Activated CD8-positive, alpha-beta memory T cell treated with anti-CD3 and anti-CD28 coated beads for 48 hours (primary cell): Measurements from ENCODE around the gene EXD3.
A peak's percentile ranks its signal among the peaks of the same experiment; 100 is the strongest.

ENCODE experiments used
- DNase-seq, 3 experiments: peaks; one replicate each; pipeline ENCODE4 v3.0.0-alpha.2; 2020; ENCODE audit warnings: low read depth in 2 of 3, low spot score in 2 of 3

EXD3 gene

DNA sequence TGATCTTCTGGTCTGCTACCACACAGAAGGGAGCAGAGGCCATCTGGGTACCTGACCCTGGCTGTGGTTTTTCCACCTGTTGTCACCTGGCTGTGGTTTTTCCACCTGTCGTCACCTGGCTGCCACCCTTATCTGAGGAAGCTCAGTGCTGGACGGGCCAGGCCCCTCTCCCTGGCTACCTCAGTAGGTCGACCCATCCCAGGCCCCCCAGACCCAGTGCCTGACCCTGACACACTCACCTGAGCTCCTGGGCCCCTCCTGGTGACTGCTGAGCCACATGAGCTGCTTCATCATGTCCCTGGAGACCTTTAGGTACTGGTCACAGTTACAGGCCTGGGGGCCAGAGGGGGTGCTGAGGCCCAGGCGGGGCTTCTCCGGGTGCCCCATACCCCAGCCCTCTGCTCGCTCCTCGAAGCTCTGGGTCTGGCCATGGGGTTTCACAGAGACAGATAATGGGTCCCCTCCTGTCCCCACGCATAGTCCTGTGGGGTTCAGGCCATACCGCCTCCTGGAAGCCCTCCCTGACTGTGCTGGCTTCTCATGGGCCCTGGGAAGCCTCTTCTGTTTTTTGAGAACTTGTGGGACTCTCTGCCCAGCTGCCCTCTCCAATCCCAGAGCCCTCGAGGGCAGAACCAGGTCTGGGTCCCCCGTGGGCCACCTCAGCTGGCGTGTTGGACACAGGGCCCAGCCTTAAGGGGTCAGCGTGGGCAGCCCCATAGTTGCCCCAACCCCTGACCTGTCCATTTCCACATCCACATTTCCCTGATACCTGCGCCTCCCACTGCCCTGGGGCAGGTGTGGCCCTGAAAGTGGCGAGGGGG, 113.4 kb downstream of the EXD3 start:
- DNase-seq = no peak

- DNase-seq = no peak
Observed at GRCh38 chr9:137308057-137308619, 114.8 kb downstream of the EXD3 start.

DNA sequence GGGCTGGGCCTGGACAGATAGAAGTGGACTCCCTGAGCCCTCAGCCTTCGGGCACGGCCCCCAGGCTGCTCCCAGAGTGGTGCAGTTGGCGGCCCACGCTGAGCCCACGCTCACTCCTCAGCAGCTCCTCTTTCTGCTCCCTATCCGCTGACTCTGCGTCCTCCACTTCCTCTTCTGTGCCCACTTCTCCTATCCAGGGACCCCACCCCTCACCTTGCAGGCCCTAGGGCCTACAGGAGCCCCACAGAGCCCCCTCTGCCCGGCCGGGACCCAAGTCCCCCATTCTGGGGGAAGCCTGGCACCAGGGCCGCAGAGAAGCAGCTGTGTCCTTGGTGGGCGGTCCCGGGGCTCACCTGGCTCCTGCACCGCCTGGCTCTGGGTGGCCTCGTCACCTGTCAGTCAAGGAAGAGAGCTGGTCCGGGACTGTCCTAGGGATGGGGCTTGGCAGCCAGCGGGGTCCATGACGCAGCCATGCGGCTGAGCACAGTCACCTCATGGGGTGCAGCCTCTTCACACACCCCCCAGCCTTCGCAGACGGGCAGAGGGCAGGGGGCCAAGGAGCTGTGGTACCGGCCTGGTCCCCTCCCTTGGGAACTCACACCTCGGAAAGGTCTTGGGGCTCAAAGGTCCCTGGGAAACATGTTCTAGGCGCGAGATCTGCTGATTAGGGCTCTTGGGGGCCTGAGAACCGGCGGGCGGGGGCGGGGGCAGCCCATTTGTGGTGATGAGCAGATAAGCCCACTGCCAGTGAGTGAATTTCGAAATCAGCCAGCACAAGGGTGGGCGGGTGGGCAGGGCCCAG, 115.5 kb downstream of the EXD3 start:
- no peak for DNase-seq

DNA sequence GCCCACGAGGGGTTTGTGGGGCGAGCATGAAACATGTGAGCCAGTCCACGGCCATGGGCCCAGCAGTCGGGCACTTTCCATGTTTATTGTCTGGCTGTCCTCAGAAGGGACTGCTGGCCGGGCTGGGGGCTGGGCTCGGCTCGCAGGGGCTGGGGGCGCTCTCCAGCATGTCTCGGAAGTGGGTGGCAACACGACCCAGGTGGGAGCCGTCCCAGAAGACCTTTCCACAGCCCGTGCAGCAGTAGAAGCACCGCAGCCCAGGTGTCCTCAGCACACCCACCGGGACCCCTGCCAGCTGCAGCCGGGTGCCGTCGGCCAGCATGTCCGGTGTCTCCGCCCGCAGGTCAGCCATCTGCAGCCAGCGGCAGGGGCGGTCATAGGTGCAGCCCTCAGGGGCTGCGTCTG, 116.1 kb downstream of the EXD3 start:
- no peak for DNase-seq

DNA sequence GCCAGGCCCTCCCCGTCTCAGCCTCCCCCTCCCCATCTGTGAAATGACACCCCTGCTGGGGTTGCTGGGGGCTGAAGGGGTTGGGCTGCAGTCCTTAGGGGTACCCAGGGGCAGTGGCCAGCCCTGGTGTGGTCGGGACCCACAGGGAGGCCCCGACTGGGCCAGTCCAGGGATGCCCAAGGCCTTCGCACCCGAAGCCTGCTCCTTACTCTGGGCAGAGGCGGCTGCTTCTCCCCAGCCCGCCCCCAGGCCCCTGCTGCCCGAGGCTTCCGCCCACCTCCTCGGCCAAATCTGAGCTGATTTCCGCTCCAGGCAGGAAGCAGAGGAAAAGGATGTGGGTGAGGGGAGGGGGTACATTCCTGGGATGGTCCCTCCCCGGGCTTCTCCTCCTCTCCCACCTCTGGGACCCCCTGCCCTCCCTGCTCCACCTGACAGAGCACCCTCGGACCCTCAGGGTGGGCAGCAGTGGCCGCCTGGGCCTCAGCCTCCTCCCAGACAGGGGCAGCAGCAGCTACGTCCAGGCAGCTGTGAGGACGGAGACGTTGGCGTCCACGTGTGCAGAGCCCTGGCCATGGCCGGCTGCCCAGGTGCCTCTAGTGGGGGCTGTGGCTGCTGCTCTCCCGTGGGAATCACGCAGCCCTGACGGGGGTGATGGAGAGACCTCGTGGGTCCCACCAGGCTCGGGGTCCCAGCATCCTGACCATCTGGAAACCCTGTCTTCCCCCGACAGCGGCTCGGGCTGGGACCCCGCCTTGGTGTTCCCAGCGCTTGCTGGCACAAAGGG, 116.7 kb downstream of the EXD3 start:
- DNase-seq = no peak

- no peak for DNase-seq
Observed at GRCh38 chr9:137305798-137306065, 117.2 kb downstream of the EXD3 start.

DNA sequence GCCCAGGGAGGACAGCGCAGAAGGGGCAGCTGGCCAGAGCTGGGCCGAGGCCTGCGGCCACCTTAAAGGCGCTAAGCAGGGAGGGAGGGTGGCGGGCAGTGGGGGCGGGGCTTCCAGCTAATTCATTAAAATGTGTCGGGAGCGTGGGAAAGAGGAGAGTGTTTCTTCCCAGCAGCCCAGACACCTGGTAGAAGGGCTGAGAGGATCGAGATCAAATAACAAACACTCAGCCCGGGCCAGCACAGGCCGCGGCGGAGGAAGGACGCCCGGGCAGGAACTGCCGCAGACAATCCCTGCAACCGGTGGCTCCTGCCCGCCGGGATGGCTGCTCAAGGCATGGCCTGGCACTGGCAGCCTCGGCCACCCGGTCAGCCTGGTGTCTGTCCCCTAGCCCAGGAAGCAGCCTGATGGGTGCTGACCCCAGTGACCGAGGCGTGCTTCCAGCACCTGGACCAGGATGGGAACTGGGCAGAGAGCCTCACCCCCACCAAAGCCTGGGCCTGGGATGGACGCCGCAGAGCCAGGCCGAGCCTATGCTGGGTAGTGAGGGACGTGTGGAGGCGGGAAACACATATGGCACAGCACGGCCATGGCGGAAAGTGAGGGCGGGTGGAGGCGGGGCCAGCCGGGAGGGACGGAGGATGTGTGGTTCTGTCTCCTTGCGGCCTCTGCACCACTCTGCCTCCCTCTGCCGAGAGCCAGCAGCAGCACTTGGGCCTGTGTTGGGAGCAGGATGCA, 117.7 kb downstream of the EXD3 start:
- no peak for DNase-seq

GRCh38 chr9:137304383-137305059, 118.4 kb downstream of the EXD3 start:
- no peak for DNase-seq

DNA sequence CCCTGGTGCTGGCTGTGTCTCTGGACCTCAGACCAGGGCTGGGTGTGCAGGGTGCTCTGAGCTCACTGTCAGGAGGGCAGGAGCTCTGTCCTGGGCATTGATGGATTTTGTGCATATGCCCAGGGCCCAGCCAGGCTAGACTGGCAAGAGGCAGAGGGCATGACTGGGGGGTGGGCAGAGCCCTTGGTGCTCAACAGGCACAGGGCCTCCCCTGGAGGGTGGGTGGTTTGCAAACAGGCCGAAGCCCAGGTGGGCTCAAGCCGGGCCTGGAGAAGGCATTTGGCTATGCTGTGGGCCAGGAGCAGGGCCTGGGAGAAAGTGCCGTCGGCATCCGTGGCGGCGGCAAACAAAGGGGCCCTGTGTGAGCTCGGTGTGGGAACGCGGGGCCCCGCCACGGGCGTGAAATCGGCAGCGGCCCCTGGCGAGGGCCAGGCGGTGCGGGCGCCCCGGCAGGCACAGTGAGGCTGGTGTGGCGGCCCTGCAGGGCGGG, 119.0 kb downstream of the EXD3 start:
- DNase-seq = no peak

- DNase-seq = no peak
Observed at GRCh38 chr9:137303151-137303892, 119.6 kb downstream of the EXD3 start.

GRCh38 chr9:137302449-137303150, 120.4 kb downstream of the EXD3 start:
- DNase-seq = no peak

GRCh38 chr9:137302118-137302448, 120.9 kb downstream of the EXD3 start, which contains the start of gene NRARP:
TSS of gene NRARP (minus strand) at chr9:137302271. CDS start at chr9:137301928, 343 bp downstream.
- DNase-seq = peak; percentile 77 to 88 (median 84)

GRCh38 chr9:137301081-137301947, 121.6 kb downstream of the EXD3 start:
- no peak for DNase-seq

- no peak for DNase-seq
Observed at GRCh38 chr9:137300567-137301080, 122.3 kb downstream of the EXD3 start.

- no peak for DNase-seq
Observed at GRCh38 chr9:137299938-137300337, 123.0 kb downstream of the EXD3 start.

GRCh38 chr9:137299203-137299565, 123.8 kb downstream of the EXD3 start:
- no peak for DNase-seq

- DNase-seq = no peak
Observed at GRCh38 chr9:137298401-137299202, 124.4 kb downstream of the EXD3 start.
